Measurements from ENCODE around the gene NCR1. TPM values are rescaled to one million over a fixed set of nuclear protein-coding genes. Genes with fewer than 3 reads are reported as not detected.
"Not testable (repeated sequence)": the region's sequence is repeated elsewhere in the genome, so short reads cannot be mapped to it uniquely, and the experiment has no call there.

Gene NCR1, protein sequence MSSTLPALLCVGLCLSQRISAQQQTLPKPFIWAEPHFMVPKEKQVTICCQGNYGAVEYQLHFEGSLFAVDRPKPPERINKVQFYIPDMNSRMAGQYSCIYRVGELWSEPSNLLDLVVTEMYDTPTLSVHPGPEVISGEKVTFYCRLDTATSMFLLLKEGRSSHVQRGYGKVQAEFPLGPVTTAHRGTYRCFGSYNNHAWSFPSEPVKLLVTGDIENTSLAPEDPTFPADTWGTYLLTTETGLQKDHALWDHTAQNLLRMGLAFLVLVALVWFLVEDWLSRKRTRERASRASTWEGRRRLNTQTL
- not detected for total RNA-seq

DNA sequence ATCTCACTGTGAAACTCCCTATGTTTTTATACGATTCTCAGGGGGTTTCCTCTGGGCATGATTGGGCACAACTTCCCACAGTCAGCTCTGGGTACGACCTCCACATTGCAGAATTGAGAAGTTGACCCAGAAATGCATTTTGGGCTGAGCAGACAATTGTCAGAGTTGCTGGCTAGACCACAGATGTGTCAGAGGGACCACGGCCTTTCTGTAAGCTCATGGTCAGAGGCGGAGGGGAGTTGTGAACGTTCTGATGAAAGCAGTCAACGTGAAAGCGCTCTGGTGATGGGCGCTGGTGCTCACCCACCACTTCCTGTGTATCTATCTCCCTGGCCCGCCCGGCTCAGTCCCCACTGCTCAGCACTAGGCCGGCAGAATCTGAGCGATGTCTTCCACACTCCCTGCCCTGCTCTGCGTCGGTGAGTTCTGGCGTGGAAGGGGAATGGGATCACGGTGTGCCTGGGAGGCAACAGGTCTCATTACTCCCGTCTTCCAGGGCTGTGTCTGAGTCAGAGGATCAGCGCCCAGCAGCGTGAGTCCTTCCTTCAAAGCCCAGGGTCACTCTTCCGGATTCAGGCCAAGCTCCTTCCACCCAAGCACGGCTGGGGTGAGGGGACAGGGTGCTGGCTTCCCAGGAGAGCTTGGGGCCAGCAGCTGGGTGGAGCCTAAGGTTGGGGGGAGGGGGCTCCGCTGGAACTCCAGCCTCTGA, at the start of gene NCR1:
TSS of gene NCR1 (plus strand) at position 346 of the 709 bp plus-strand sequence. CDS start at position 386, 40 bp downstream.
- Mint-ChIP-seq H3K4me3 (no peak within 1 kb of the TSS), H3K27me3 (peaks cover 2% of the 10 kb centered on the region), H3K4me1 (ENCODE audit: low read depth) (no peaks in the 10 kb centered on the region), H3K27ac (no peak within 1 kb of the TSS), H3K36me3 (no peaks in the 10 kb centered on the region), H3K9me3 (no peaks in the 10 kb centered on the region)
- intact Hi-C loops (cut with micrococcal nuclease), result no loop called here
- peak; percentile 11 for DNase-seq
- ChIA-PET POLR2A (no interaction called here), CTCF (no interaction called here)

DNA sequence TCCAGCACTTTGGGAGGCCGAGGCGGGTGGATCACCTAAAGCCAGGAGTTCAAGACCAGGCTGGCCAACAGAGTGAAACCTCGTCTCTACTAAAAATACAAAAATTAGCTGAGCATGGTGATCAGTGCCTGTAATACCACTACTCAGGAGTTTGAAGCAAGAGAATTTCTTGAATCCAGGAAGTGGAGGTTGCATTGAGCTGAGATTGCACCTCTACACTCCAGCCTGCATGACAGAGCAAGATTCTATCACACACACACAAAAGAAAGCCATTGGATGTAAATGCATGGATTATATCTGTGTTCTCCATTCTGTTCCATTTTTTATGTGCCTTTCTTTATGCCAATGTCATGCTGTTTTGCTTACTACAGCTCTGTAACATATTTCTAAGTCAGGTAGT, 47.5 kb upstream of the NCR1 start:
- CTCF ChIA-PET; H3K27ac Mint-ChIP-seq; H3K9me3 Mint-ChIP-seq; intact Hi-C loops (cut with micrococcal nuclease); DNase-seq; H3K4me1 Mint-ChIP-seq (ENCODE audit: low read depth); H3K4me3 Mint-ChIP-seq; POLR2A ChIA-PET; H3K36me3 Mint-ChIP-seq: not testable (repeated sequence)
- peaks cover 10% of the 10 kb centered on the region for H3K27me3 Mint-ChIP-seq

DNA sequence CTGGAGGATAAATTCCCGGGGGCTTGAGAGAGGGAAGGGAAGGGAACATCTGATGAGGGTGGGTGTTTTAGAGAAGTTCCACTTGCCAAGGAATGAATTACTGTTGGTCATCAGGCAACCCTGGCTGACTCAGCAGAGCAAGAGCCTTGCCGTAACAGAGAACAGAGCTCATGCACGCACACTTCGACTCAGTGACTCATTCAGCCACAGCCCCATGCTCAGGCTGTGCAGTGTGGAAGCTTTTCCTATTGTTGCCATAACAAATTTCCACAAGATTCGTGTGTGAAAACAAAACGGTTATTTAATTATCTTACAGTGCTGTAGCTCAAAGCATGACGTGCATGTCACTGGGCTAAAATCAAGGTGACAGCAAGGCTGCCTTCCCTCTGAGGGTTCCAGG, 46.5 kb upstream of the NCR1 start:
- CTCF ChIA-PET, result not testable (repeated sequence)

DNA sequence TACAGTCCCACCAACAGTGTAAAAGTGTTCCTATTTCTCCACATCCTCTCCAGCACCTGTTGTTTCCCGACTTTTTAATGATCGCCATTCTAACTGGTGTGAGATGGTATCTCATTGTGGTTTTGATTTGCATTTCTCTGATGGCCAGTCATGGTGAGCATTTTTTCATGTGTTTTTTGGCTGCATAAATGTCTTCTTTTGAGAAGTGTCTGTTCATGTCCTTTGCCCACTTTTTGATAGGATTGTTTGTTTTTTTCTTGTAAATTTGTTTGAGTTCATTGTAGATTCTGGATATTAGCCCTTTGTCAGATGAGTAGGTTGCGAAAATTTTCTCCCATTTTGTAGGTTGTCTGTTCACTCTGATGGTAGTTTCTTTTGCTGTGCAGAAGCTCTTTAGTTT, 42.5 kb upstream of the NCR1 start:
- CTCF ChIA-PET; H3K4me3 Mint-ChIP-seq; DNase-seq; intact Hi-C loops (cut with micrococcal nuclease); H3K36me3 Mint-ChIP-seq; H3K4me1 Mint-ChIP-seq (ENCODE audit: low read depth); POLR2A ChIA-PET; H3K9me3 Mint-ChIP-seq; H3K27ac Mint-ChIP-seq: not testable (repeated sequence)
- peaks cover 17% of the 10 kb centered on the region for H3K27me3 Mint-ChIP-seq

More for the DNA sequence above, 46.5 kb upstream of the NCR1 start:
- H3K4me1 Mint-ChIP-seq (ENCODE audit: low read depth); H3K9me3 Mint-ChIP-seq; H3K27me3 Mint-ChIP-seq; H3K27ac Mint-ChIP-seq; H3K4me3 Mint-ChIP-seq; H3K36me3 Mint-ChIP-seq; intact Hi-C loops (cut with micrococcal nuclease); POLR2A ChIA-PET; DNase-seq: not testable (repeated sequence)

DNA sequence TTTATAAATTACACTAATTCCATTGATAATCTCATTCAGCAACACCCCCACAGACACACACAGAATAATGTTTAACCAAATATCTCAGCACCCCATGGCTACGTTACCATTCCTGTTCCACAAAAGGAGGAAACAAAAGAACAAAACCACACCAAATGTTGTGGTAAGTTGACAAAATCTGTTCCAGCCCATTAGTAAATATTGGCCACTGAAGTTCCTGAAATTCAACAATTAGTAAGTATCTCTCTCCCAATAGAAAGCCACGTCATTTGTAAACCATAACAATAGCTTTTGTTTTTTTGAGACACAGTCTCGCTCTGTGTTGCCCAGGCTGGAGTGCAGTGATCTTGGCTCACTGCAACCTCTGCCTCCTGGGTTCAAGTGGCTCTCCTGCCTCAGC, 34.3 kb upstream of the NCR1 start:
- intact Hi-C loops (cut with micrococcal nuclease), result no loop called here
- no peaks in the 10 kb centered on the region for H3K9me3 Mint-ChIP-seq
- POLR2A ChIA-PET, result no interaction called here
- H3K27me3 Mint-ChIP-seq, result peaks cover 8% of the 10 kb centered on the region
- CTCF ChIA-PET, result no interaction called here
- H3K36me3 Mint-ChIP-seq, result peaks cover 2% of the 10 kb centered on the region
- no peak overlapping the region for H3K4me3 Mint-ChIP-seq
- H3K4me1 Mint-ChIP-seq (ENCODE audit: low read depth), result no peaks in the 10 kb centered on the region
- DNase-seq, result no peak
- no peak overlapping the region for H3K27ac Mint-ChIP-seq

DNA sequence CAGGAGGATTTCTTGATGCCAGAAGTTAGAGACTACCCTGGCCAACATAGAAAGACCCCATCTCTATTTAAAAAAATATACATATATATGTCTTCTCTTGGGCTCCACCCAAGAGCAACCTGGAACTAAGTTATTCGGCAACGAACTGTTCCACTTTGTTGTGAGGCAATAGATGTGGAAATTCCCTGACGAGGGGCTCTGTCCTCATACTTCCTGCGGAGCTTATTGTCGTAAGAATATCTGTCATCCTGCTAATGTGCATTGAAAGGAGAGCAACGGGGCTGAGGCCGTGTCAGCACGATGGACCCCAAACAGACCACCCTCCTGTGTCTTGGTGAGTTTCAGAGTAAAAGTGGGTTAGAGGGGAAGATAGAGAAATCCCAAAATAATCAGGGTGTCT, 32.0 kb upstream of the NCR1 start, which contains the start of gene FCAR:
TSS of gene FCAR (plus strand) at position 246 of the 400 bp plus-strand sequence. CDS start at position 301, 55 bp downstream.
- CTCF ChIA-PET, result no interaction called here
- Mint-ChIP-seq H3K4me1 (ENCODE audit: low read depth) (no peaks in the 10 kb centered on the region), H3K27me3 (peaks cover 6% of the 10 kb centered on the region), H3K4me3 (no peak within 1 kb of the TSS), H3K36me3 (no peaks in the 10 kb centered on the region), H3K9me3 (no peaks in the 10 kb centered on the region), H3K27ac (no peak within 1 kb of the TSS)
- intact Hi-C loops (cut with micrococcal nuclease), result no loop called here
- POLR2A ChIA-PET, result no interaction called here
- DNase-seq, result no peak

DNA sequence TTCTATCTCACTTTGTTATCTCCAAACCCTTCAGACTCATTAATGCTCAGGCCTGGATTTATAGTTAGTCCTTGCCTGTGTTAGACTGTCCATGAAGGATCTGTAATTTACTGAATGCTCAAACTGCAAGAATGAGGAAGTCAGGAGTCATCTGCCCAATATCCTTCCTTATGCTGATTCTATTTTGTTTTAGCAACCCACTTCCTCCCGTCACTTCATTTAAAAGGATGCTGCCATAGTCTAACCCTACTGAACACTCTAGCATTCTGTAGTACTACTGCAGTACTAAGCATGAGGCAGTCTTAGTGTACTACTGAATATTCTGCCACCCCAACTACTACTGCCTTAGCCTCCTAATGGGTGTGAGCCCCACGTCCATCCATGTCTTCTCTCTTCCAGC, 30.4 kb upstream of the NCR1 start:
- Mint-ChIP-seq H3K27me3 (peaks cover 11% of the 10 kb centered on the region), H3K27ac (no peak overlapping the region), H3K4me1 (ENCODE audit: low read depth) (no peaks in the 10 kb centered on the region), H3K4me3 (no peak overlapping the region), H3K36me3 (no peaks in the 10 kb centered on the region), H3K9me3 (no peaks in the 10 kb centered on the region)
- DNase-seq, result no peak
- ChIA-PET POLR2A (interaction anchor here (0.6 kb wide), 1 partner anchor 32 kb away, joined by 3 read pairs; no protein-coding TSS in a partner anchor), CTCF (no interaction called here)
- intact Hi-C loops (cut with micrococcal nuclease), result no loop called here

DNA sequence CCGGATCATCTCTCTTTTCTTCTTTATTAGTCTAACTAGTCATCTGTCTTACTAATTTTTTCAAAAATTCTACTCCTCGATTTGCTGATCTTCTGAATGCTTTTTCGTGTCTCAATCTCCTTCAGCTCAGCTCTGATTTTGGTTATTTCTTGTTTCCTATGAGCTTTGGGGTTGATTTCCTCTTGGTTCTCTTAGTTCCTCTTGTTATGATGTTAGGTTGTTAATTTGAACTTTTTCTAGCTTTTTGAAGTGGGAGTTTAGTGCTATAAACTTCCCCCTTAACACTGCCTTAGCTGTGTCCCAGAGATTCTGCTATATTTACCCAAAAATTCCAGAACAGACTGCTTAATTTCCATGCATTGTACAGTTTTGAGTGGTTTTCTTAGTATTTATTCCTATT, 28.5 kb upstream of the NCR1 start:
- Mint-ChIP-seq H3K27ac (no peak overlapping the region), H3K4me1 (ENCODE audit: low read depth) (no peaks in the 10 kb centered on the region), H3K9me3 (no peaks in the 10 kb centered on the region), H3K36me3 (no peaks in the 10 kb centered on the region), H3K27me3 (peaks cover 13% of the 10 kb centered on the region), H3K4me3 (no peak overlapping the region)
- intact Hi-C loops (cut with micrococcal nuclease), result no loop called here
- ChIA-PET POLR2A (no interaction called here), CTCF (no interaction called here)
- no peak for DNase-seq

DNA sequence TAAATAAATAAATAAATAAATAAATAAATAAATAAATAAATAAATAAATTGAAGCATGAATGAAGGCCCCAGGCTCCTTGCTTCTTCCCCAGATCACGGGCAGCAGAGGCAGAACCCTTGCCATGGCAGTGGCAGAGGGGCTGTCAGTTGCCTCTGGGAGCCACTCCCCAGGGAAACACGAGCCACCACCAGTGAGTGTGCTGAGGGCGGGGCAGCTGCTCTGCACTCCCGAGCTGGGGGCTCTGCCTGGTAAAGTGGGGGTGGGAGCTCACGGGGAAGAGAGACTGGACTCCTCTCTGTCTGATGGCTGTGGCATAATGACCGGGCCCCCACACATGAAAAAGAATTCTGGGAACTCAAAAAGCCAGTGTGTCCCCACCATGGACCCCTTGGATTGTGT, 24.1 kb upstream of the NCR1 start:
- Mint-ChIP-seq H3K9me3 (no peaks in the 10 kb centered on the region), H3K4me1 (ENCODE audit: low read depth) (no peaks in the 10 kb centered on the region), H3K36me3 (no peaks in the 10 kb centered on the region), H3K4me3 (no peak overlapping the region), H3K27me3 (peaks cover 19% of the 10 kb centered on the region), H3K27ac (no peak overlapping the region)
- ChIA-PET CTCF (no interaction called here), POLR2A (no interaction called here)
- intact Hi-C loops (cut with micrococcal nuclease), result no loop called here
- no peak for DNase-seq

DNA sequence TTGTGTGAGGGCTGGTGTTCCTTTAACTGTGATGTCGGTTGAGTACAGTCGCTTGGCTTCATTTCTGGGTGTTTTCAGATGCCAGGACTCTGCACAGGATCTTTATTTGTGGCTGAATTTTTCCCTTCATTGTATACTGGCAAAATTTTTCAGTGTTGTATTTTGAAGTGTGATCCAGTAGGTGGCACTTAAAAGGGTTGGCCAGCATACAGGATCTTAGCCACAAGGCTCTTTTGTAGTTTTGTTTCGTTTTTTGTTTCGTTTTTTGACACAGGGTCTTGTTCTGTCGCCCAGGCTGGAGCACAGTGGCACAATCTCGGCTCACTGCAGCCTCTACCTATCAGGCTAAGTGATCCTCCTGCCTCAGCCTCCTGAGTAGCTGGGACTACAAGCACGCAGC, 23.2 kb upstream of the NCR1 start:
- ChIA-PET CTCF (no interaction called here), POLR2A (no interaction called here)
- no peaks in the 10 kb centered on the region for H3K9me3 Mint-ChIP-seq
- H3K4me1 Mint-ChIP-seq (ENCODE audit: low read depth), result no peaks in the 10 kb centered on the region
- intact Hi-C loops (cut with micrococcal nuclease), result no loop called here
- no peak overlapping the region for H3K4me3 Mint-ChIP-seq
- H3K36me3 Mint-ChIP-seq, result no peaks in the 10 kb centered on the region
- no peak for DNase-seq
- H3K27ac Mint-ChIP-seq, result no peak overlapping the region
- peaks cover 19% of the 10 kb centered on the region for H3K27me3 Mint-ChIP-seq

DNA sequence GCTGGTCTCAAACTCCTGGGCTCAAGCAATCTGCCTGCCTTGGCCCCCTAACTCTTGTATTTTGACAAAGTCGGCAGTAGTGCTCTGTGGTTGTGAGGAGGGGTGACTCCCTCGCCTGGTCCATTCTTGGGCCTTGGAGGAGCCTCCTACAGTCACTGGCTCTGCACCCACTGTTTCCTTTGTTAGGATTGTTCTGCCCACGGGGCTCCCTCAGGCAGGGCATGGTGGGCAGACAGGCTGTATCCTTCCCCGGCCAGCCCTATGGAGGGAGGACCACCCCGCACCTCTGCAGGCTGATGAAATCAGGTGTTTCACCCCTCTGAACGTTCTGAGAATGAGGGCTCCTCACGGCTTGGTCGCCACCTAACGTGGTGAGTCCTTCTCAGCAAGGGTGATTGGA, 22.7 kb upstream of the NCR1 start:
- CTCF ChIA-PET, result no interaction called here
- intact Hi-C loops (cut with micrococcal nuclease), result no loop called here
- Mint-ChIP-seq H3K27me3 (peaks cover 19% of the 10 kb centered on the region), H3K36me3 (no peaks in the 10 kb centered on the region), H3K4me3 (no peak overlapping the region), H3K4me1 (ENCODE audit: low read depth) (no peaks in the 10 kb centered on the region), H3K27ac (no peak overlapping the region), H3K9me3 (no peaks in the 10 kb centered on the region)
- POLR2A ChIA-PET, result no interaction called here
- no peak for DNase-seq

DNA sequence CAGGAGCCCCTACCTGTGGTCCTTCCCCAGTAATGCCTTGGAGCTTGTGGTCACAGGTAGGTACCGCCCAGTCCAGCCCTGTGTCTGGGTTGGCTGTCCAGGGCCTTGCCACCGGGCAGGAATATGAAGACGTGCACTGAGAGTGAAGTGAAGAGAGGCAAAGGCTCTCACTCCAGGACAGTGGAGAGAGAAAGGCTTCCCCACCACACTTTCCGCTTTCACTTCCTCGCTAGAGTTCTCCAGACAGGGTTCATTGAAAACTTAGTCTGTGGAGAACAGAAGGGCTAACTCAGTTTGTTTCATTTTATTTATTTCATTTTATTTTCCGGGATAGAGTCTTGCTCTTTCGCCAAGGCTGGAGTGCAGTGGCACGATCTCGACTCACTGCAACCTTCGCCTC, 17.7 kb upstream of the NCR1 start:
- Mint-ChIP-seq H3K36me3 (no peaks in the 10 kb centered on the region), H3K27me3 (peaks cover 4% of the 10 kb centered on the region), H3K27ac (no peak overlapping the region), H3K9me3 (no peaks in the 10 kb centered on the region), H3K4me3 (no peak overlapping the region), H3K4me1 (ENCODE audit: low read depth) (no peaks in the 10 kb centered on the region)
- no peak for DNase-seq
- ChIA-PET POLR2A (no interaction called here), CTCF (no interaction called here)
- intact Hi-C loops (cut with micrococcal nuclease), result no loop called here

DNA sequence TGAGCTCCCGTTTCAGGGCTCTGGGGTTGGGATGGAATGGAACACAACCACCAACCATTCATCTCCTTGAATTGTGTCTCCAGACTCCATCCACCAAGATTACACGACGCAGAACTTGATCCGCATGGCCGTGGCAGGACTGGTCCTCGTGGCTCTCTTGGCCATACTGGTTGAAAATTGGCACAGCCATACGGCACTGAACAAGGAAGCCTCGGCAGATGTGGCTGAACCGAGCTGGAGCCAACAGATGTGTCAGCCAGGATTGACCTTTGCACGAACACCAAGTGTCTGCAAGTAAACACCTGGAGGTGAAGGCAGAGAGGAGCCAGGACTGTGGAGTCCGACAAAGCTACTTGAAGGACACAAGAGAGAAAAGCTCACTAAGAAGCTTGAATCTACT, 16.4 kb upstream of the NCR1 start:
- no peaks in the 10 kb centered on the region for H3K4me1 Mint-ChIP-seq (ENCODE audit: low read depth)
- no peaks in the 10 kb centered on the region for H3K36me3 Mint-ChIP-seq
- H3K27ac Mint-ChIP-seq, result no peak overlapping the region
- ChIA-PET POLR2A (no interaction called here), CTCF (interaction anchor here (0.8 kb wide), 1 partner anchor 252 kb away, joined by 4 read pairs; no protein-coding TSS in a partner anchor)
- intact Hi-C loops (cut with micrococcal nuclease), result no loop called here
- H3K27me3 Mint-ChIP-seq, result peaks cover 4% of the 10 kb centered on the region
- no peak for DNase-seq
- H3K9me3 Mint-ChIP-seq, result no peaks in the 10 kb centered on the region
- no peak overlapping the region for H3K4me3 Mint-ChIP-seq
